RWPE2 (cell line): ENCODE data around the gene CCDC192.
A peak's percentile ranks its signal among the peaks of the same experiment; 100 is the strongest.

Source experiments
- ATAC-seq: fragments of 200-7000 bp; cut with Tn5 transposase; 3 replicates; pipeline ENCODE4 v1.9.1; 2021; ENCODE audit warnings: low read depth
- DNase-seq: peaks from one replicate; pipeline ENCODE4 v3.0.0-alpha.2; 2020; ENCODE audit warnings: low spot score
- H3K27ac ChIP-seq: fragments of 450-650 bp; 2 replicates; pipeline ENCODE4 v1.5.1; 2017; ENCODE audit warnings: mild to moderate bottlenecking; ENCODE audit not compliant: poor library complexity, severe bottlenecking
- H3K27me3 ChIP-seq: fragments of 250-450 bp; sonication (Bioruptor Pico); 2 replicates; pipeline ENCODE4 v1.5.1; 2021; ENCODE audit warnings: mild to moderate bottlenecking, moderate library complexity; ENCODE audit not compliant: insufficient read depth, poor library complexity, severe bottlenecking
- H3K36me3 ChIP-seq: fragments of 250-450 bp; sonication (Bioruptor Pico); 2 replicates; pipeline ENCODE4 v1.5.1; 2020; ENCODE audit warnings: low read depth, mild to moderate bottlenecking, moderate library complexity
- H3K4me1 ChIP-seq: fragments of 250-450 bp; sonication (Bioruptor Pico); 2 replicates; pipeline ENCODE4 v1.5.1; 2021; ENCODE audit warnings: mild to moderate bottlenecking, moderate library complexity; ENCODE audit not compliant: insufficient read depth, poor library complexity, severe bottlenecking
- H3K4me3 ChIP-seq: fragments of 250-450 bp; sonication (Bioruptor Pico); 2 replicates; pipeline ENCODE4 v1.5.1; 2021; ENCODE audit warnings: mild to moderate bottlenecking, moderate library complexity; ENCODE audit not compliant: severe bottlenecking
- H3K9me3 ChIP-seq: fragments of 250-450 bp; sonication (Bioruptor Pico); 2 replicates; pipeline ENCODE4 v1.5.1; 2021; ENCODE audit warnings: mild to moderate bottlenecking, moderate library complexity; ENCODE audit not compliant: severe bottlenecking
- CTCF ChIP-seq: fragments of 450-650 bp; IDR thresholded peaks from one replicate; pipeline ENCODE4 v1.5.1; 2017; ENCODE audit warnings: mild to moderate bottlenecking, moderate library complexity; ENCODE audit not compliant: poor library complexity, severe bottlenecking

The CCDC192 gene

GRCh38 chr5:127886081-127886480 is 182.9 kb downstream of the CCDC192 start:
- H3K4me1 ChIP-seq, result no peaks in the 10 kb centered on the region
- TF ChIP-seq CTCF, result no peak

GRCh38 chr5:127887282-127887681 is 184.1 kb downstream of the CCDC192 start:
- Histone ChIP-seq H3K36me3 (no peaks in the 10 kb centered on the region), H3K4me3 (no peak overlapping the region), H3K4me1 (peaks cover 9% of the 10 kb centered on the region), H3K27me3 (no peaks in the 10 kb centered on the region), H3K27ac (no peak overlapping the region), H3K9me3 (no peaks in the 10 kb centered on the region)
- ATAC-seq (peak; percentile 97), DNase-seq (no peak)
- no peak for TF ChIP-seq CTCF

More at GRCh38 chr5:127886081-127886480, 182.9 kb downstream of the CCDC192 start:
- H3K36me3 ChIP-seq, result no peaks in the 10 kb centered on the region
- DNase-seq (no peak), ATAC-seq (no peak)
- no peak overlapping the region for H3K27ac ChIP-seq
- no peaks in the 10 kb centered on the region for H3K9me3 ChIP-seq
- no peaks in the 10 kb centered on the region for H3K27me3 ChIP-seq
- no peak overlapping the region for H3K4me3 ChIP-seq

- Histone ChIP-seq H3K36me3 (no peaks in the 10 kb centered on the region), H3K27me3 (no peaks in the 10 kb centered on the region), H3K4me1 (peaks cover 19% of the 10 kb centered on the region), H3K27ac (peak overlapping the region; percentile 22), H3K4me3 (no peak overlapping the region), H3K9me3 (no peaks in the 10 kb centered on the region)
- no peak for TF ChIP-seq CTCF
- no peak for ATAC-seq
- DNase-seq, result no peak
Observed at GRCh38 chr5:127891942-127892341, 188.8 kb downstream of the CCDC192 start.

- ATAC-seq (peak; percentile 90), DNase-seq (no peak)
- H3K9me3 ChIP-seq, result no peaks in the 10 kb centered on the region
Observed at GRCh38 chr5:127892467-127893207, 189.4 kb downstream of the CCDC192 start.

More at GRCh38 chr5:127892467-127893207, 189.4 kb downstream of the CCDC192 start:
- Histone ChIP-seq H3K27ac (peak overlapping the region; percentile 22), H3K27me3 (no peaks in the 10 kb centered on the region), H3K4me3 (no peak overlapping the region), H3K4me1 (peaks cover 19% of the 10 kb centered on the region), H3K36me3 (no peaks in the 10 kb centered on the region)
- TF ChIP-seq CTCF, result no peak
